ENCODE measurements around the gene ENOX1.

- no peak for TF ChIP-seq JUND (IDR thresholded peaks at IDR 0.05; ENCODE audit: low read length)
- TF ChIP-seq EZH2 (IDR thresholded peaks at IDR 0.05; ENCODE audit: low read depth, low read length, severe bottlenecking): no peak
- TF ChIP-seq RXRA (IDR thresholded peaks at IDR 0.05; ENCODE audit: insufficient read depth, low read depth, low read length): no peak
- no peak for TF ChIP-seq CTCF (IDR thresholded peaks at IDR 0.05; ENCODE audit: control extremely low read depth in 1 of 3, insufficient read depth in 1 of 3, low read depth in 1 of 3, low read length in 3 of 3)
- TF ChIP-seq TAF1 (IDR thresholded peaks at IDR 0.05; ENCODE audit: low read depth, low read length): no peak
- no peak for TF ChIP-seq ZNF274 (IDR thresholded peaks at IDR 0.05; ENCODE audit: borderline replicate concordance, extremely low read depth, low read length)
Measured at GRCh38 chr13:43304449-43304848, 482.3 kb downstream of the ENOX1 start.

Data from H1 (cell line).